Epithelial cell of esophagus (primary cell): ENCODE results near the gene MTMR12.
"Not testable (repeated sequence)": the region's sequence is repeated elsewhere in the genome, so short reads cannot be mapped to it uniquely, and the experiment has no call there.

Experiments used
- DNase-seq: peaks from one replicate; pipeline ENCODE4 v3.0.0; 2010; ENCODE audit warnings: low read depth
- H3K4me3 ChIP-seq: 2 replicates; pipeline ENCODE4 v1.5.1; 2011; ENCODE audit warnings: mild to moderate bottlenecking, low read length, control low read depth
- CTCF ChIP-seq: IDR thresholded peaks from 2 replicates; pipeline ENCODE4 v1.5.1; 2011; ENCODE audit warnings: low read depth, mild to moderate bottlenecking, low read length, control low read depth, inconsistent platforms; ENCODE audit not compliant: insufficient read depth; ENCODE audit errors: missing control alignments

The MTMR12 gene

GRCh38 chr5:32302835-32303754 lies 9.6 kb downstream of the MTMR12 start:
- no peak overlapping the region for H3K4me3 ChIP-seq
- no peak for TF ChIP-seq CTCF
- DNase-seq, result no peak

- TF ChIP-seq CTCF, result no peak
- no peak overlapping the region for H3K4me3 ChIP-seq
- no peak for DNase-seq
These were observed 10.8 kb downstream of the MTMR12 start for GRCh38 chr5:32301891-32302290.

- TF ChIP-seq CTCF, result no peak
- DNase-seq, result no peak
- no peak overlapping the region for H3K4me3 ChIP-seq
These were observed 13.6 kb downstream of the MTMR12 start for GRCh38 chr5:32299059-32299677.

GRCh38 chr5:32298059-32298415 lies 14.7 kb downstream of the MTMR12 start:
- DNase-seq, result no peak

GRCh38 chr5:32297181-32298058 lies 15.3 kb downstream of the MTMR12 start:
- TF ChIP-seq CTCF, result no peak
- peak; percentile 52 for DNase-seq
- no peak overlapping the region for H3K4me3 ChIP-seq

More at GRCh38 chr5:32298059-32298415, 14.7 kb downstream of the MTMR12 start:
- no peak for TF ChIP-seq CTCF
- no peak overlapping the region for H3K4me3 ChIP-seq

- not testable (repeated sequence) for DNase-seq
These were observed 16.6 kb downstream of the MTMR12 start for GRCh38 chr5:32295966-32296772.

GRCh38 chr5:32291591-32291990 lies 21.1 kb downstream of the MTMR12 start:
- TF ChIP-seq CTCF, result no peak
- DNase-seq, result no peak
- H3K4me3 ChIP-seq, result no peak overlapping the region

More at GRCh38 chr5:32295966-32296772, 16.6 kb downstream of the MTMR12 start:
- not testable (repeated sequence) for H3K4me3 ChIP-seq
